HG02642 (cell line): ENCODE measurements around the gene FGF1.

Experiments
- ATAC-seq: cut with Tn5 transposase; IDR thresholded peaks from one replicate; pipeline ENCODE4 v1.9.1; 2021; ENCODE audit warnings: mild to moderate bottlenecking; ENCODE audit not compliant: unreplicated experiment, poor library complexity

FGF1 gene

DNA sequence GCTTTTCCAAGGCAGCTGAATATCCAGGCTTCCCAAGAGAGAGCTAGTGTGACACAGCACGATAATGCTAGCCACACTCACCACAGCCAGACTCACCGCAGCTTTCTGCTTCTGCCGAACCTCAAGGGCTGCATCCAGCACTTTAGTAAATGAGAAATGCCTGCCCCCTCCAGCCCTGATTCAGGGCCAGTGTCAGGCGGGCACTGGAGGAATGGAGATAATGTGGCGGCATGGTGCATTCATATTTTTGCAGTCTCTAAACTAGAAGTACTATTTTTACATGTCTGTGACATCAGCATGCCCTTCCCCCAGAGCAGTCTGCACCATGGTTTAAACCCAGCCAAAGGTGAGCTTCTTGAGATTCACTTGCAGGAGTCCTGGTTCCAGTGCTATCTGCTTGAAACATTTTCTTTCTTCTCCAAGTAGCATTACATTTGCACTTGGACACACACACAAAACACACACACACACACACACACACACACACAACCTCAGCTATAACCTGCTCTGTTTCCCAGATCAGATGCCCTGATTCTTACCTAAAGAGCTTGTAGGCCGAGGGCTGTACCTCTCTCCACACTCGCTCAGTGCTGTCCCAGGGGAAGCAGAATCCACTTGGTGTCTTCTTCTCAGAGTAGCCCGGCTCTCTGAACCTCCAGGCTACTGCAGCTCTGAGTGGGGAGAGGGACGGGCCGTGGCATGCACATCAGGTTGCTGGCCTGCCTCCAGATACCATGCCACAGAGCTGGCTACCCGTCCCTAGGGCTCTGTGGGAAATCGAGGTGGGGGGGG lies at the start of gene FGF1:
TSS of gene FGF1 (minus strand) at position 673 of the 792 bp plus-strand sequence. CDS start 71,963 bp downstream, outside the sequence.
- no peak for ATAC-seq

GRCh38 chr5:142727735-142728047 lies 41.8 kb upstream of the FGF1 start:
- ATAC-seq: no peak

- no peak for ATAC-seq
Measured at GRCh38 chr5:142726188-142726731, 40.4 kb upstream of the FGF1 start.

GRCh38 chr5:142725231-142726187 lies 39.6 kb upstream of the FGF1 start:
- ATAC-seq: no peak

DNA sequence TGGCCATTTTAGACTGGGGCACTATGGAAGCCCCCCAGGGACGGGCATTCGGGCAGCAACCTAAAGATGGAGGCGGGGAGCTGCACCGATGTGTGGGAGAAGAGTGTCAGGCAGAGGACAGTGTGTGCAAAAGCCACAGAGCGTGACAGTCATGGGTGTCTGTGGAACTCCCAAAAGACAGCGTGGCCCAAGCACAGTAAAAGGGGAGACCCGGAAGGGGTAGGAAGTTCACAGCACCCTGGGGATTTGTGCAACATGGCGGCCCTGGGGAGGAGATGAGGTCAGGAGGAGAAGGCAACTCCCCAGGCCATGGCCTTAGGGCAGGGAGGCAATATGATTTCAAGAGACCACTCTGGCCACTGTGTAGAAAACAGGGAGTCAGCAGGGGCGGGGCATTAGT lies 38.9 kb upstream of the FGF1 start:
- ATAC-seq: no peak

DNA sequence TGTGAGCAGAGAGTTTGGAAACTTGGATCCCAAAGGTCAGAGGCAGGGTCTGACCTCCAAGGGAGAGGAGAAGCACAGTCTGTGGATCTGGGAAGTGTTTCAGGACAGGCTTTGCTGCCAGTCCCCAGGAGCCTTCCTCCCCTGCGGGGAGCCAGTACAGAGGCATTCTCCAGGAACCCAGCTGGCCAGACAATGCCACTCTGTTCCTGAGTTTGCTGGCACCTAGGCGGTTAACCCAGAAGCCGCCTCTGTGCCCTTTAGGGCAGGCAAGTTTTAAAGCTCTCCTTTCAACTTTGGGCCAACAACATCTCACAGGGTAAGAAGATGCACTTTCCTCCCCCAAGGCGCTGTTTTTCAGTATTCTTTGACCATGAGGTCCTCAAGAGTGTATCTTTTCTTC lies 37.0 kb upstream of the FGF1 start:
- no peak for ATAC-seq

DNA sequence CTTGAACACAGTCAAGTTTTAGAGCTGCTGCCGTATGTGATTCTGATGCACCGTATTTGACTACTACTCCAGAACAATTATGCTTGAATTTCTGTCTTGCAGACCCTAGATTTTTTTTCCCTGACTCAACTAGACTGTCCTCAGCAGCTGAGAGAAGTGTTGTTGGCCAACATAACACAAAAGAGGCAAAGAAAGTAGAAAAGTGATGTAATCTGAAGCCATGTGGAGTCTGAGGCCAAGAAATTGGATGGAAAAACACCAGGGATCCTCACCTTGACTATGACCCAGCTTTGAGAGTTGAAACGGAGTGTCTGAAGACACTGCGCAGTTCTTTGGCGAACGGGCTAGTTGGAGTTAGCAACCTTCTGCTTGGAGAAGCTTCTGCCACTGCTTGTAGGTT lies 36.3 kb upstream of the FGF1 start:
- no peak for ATAC-seq

DNA sequence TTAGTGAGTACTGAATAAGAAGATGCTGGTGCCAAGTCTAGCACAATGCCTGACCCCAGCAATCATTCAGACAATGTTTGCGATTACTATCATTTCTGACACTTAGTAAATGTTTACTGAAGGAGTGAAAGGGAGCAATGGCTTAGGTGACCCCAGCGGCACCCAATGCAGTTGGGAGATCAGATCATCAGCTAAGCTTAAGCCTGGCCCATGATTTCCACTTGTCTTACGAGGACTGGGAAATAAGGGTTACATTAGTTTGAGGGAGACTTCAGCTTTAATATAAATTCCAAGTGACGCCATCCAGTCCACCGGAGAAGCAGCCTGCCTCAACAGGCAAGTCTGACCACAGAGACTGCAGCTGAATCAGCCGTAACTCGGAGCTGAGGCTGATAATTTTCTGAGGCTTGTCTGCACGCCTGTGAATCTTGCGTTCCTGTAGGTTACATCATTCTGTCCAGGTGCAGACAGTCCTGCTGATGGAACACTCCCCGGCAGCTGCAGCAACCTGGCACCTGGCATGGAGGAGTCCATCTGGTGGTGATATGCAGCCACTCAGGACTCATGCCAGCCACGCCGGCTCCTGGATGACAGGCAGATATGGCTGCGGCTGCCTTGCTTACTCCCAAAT lies 34.9 kb upstream of the FGF1 start:
- no peak for ATAC-seq

DNA sequence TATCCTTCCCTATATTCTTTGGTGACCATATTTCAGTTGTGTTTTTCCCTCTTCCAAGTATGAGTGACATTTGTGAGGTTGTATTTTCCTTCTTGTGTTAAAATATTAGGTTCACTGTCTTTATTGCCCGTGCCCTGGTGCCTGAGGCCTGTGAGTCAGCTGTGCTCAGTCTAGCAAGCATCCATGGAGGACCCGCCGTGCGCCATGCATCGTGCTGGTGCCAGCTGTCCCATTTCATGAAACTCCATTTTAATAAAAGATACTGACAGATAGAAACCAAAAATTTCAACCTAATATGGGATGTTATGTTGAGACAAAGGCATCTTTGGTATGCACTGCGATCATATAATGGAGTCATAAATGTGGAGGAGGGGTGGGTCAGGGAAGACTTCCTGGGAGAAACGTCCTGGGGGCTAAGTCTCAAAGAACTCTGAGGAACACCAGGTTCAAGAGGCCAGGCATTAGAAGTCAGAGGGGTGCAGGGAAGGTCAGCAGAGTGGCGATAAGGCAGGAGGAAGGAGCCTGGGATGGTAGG lies 34.0 kb upstream of the FGF1 start:
- no peak for ATAC-seq

DNA sequence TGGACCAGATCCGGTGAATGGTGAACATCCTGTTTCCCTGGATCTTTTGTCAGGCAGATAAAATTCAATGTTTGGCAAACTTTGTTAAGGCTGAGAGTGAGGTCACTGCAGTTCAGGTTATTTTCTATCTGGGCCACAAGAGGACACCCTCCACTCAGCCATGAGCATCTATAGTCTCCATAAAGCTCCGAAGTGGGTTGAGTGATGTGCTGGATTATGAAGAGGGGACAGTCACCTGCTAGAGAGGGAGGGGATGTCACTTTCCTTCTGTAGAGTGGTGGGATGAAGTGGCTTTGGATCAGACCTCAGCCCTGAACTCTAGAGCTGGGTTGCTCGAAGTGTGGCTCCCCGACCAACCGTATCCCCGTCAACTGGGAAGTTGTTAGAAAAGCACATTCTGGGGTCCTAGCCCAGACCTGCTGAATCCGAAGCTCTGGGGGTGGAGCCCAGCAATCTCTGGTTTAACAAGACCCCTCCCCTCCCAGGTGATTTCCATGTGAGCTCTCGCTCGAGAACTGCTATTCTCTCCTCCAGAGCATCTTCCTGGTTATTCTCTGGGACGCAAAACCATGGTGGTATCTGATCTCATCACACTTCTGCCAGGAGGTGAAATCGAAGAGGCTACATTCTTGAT lies 31.8 kb upstream of the FGF1 start:
- no peak for ATAC-seq

DNA sequence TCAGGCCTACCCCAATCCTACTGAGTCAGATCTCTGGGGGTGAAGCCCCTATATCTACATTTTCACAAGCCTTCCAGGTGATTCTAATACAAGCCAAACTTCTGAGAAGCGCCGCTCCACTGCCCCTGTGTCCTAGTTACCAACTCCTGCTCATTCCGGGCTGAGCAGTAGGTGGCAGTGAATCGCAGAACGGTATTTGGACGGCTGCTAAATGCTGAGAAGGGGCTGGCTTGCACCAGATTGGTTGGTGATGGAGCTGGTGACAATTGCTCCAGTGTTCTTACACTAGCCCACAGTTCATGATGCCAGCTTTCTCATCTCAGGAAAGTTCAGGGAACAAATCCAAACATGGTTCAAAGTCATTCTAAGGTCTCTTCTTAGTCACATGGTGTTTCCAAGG lies 31.1 kb upstream of the FGF1 start:
- peak; percentile 41 for ATAC-seq

DNA sequence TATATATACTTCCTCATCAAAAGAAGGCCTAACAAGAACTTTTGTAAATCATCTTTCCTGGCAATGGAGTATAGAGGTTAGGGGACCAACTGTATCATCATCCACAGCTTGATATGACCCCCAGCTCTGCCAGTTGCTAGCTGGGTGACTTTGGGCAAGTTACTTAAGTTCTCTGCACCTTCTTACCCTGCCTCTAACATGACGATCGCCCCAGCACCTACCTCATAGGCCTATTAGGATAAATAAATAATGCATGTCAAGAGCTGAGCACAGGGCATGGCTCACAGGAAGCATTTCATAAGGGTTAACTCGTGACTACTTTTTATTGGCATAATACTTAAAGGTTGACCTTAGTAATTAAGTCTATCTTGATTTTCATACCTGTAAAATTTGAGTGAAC lies 29.4 kb upstream of the FGF1 start:
- no peak for ATAC-seq

GRCh38 chr5:142713121-142713706 lies 27.3 kb upstream of the FGF1 start:
- ATAC-seq: peak; percentile 98

DNA sequence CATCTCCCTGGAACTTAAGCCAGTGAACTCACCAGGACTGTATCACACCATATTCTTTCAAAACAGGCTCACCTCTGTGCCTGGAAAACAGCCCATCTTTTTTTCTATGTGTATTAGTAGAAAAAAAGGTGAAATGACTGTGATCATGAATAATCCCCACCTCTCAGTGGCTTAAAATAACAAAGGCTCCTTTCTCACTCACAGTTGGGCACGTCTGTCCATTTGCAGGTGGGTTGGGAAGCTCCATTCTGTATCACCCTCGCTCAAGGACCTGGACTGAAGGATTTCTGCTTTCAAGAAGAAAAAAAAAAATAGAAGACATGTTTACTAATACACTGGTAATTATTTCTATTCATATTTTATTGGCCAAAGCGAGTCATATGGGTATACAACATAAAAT lies 17.3 kb upstream of the FGF1 start:
- ATAC-seq: no peak

- ATAC-seq: no peak
Measured at GRCh38 chr5:142701673-142702311, 15.9 kb upstream of the FGF1 start.

DNA sequence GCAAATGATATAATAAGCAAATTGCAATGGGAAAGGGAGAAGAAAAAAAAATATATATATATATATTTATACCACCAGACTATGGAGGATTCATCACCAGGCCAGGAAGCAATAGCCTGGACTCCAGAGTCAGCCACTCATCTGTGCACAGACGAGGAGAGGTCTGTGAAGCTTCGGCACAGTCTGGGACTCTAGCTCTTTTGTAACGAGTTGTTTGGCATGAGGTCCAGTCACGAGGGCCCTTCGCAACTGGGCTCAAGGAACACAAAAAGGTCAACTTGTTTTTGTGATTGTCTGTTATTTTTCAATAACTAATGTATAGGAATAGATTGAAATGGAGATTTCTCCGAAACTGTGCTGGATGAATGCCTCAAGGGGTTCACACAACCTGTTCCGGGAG lies 14.7 kb upstream of the FGF1 start:
- ATAC-seq: no peak

DNA sequence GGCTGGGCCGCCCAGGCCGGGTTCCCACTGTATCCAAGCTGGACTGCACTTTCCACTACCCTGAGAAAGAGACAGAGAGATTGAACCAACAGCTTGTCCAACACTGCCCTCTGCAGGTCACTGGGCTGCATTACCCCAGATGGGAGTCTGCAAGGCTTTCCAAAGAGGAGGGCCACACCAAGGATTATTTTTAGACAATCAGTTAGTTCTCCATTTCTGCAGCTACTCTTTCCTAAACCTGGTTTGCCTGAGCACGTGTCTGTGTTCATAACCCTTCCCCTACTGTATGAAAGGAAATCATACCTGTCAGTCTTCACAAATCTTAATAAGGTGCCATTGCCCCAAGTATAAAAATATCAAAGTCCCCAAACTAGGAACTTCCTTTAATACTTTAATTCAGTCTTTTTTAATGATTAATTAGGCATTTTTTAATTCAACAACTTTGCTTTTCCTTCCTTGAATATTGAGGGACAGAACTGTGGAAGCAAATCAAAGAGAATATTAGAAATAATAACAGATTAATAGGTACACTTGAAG lies 13.4 kb upstream of the FGF1 start:
- ATAC-seq: peak; percentile 71

DNA sequence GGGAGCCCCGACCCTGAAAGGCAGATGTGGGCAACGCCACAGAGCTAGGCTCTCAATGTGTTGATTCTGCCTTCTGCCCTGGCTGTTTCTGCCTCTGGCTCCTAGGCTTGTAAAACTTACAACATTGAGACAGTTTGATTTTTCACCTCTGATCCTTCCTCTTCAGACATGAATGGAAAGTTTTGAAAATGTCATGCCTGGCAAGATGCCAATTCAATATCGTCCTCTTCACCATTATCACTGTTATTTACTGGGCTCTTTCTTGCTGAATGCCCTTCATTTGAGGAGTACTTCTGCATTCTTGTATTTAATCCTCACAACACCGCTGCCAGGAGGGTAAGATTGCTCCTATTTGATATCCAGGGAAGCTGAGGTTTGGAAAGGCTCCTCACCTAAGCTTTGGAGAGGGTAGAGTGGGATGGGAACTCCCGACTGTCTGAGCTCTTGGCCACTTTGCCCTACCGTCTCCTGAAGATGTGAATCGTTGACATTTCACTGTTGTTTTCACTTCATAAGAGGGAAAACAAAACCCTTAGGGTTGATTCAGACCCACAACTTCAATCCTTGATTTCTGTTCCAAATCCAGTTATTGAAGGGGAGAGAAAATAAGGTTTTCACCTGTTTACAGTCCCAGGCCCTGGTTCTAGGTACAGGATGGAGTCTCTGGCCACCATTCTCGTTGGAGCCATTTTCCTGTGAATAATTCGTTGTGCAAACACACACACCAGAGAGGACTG lies 12.7 kb upstream of the FGF1 start:
- ATAC-seq: no peak
